DND-41 (cell line): Measurements from ENCODE around the gene SDR39U1.

Source experiments
- ATAC-seq: fragments of 200-7000 bp; cut with Tn5 transposase; 3 replicates; pipeline ENCODE4 v1.9.1; 2021; ENCODE audit warnings: low read depth; ENCODE audit not compliant: insufficient read depth
- DNase-seq: peaks from one replicate; pipeline ENCODE4 v3.0.0-alpha.2; 2020
- H2AFZ ChIP-seq: 2 replicates; pipeline ENCODE4 v1.6.0; 2012; ENCODE audit warnings: low read depth, low read length
- H3K27ac ChIP-seq: 2 replicates; pipeline ENCODE4 v1.5.1; 2012; ENCODE audit warnings: low read length, inconsistent platforms
- H3K27me3 ChIP-seq: fragments of 200-600 bp; sonication (generic); 2 replicates; pipeline ENCODE4 v1.6.0; 2012; ENCODE audit warnings: low read length, mild to moderate bottlenecking, inconsistent platforms; ENCODE audit not compliant: insufficient read depth, poor library complexity
- H3K36me3 ChIP-seq: 2 replicates; pipeline ENCODE4 v1.5.1; 2012; ENCODE audit warnings: low read length, inconsistent platforms; ENCODE audit not compliant: insufficient read depth
- H3K4me1 ChIP-seq: 2 replicates; pipeline ENCODE4 v1.5.1; 2012; ENCODE audit warnings: mild to moderate bottlenecking, low read length; ENCODE audit not compliant: insufficient read depth
- H3K4me2 ChIP-seq: 2 replicates; pipeline ENCODE4 v1.6.0; 2012; ENCODE audit warnings: mild to moderate bottlenecking, moderate library complexity, low read length, inconsistent platforms; ENCODE audit not compliant: insufficient read depth
- H3K4me3 ChIP-seq, 2 experiments: fragments of 200-600 bp in 1 of 2; shearing (Covaris generic) in 1 of 2; 2 replicates each; pipeline ENCODE4 v1.5.1; 2012 to 2016; ENCODE audit warnings: inconsistent platforms in 2 of 2, low read length in 2 of 2, mild to moderate bottlenecking in 2 of 2, low read depth in 1 of 2, moderate library complexity in 1 of 2
- H3K79me2 ChIP-seq: 2 replicates; pipeline ENCODE4 v1.6.0; 2012; ENCODE audit warnings: low read length, inconsistent platforms; ENCODE audit not compliant: insufficient read depth
- H3K9ac ChIP-seq: 2 replicates; pipeline ENCODE4 v1.6.0; 2012; ENCODE audit warnings: low read depth, mild to moderate bottlenecking, inconsistent platforms, low read length, moderate library complexity
- H3K9me3 ChIP-seq: 2 replicates; pipeline ENCODE4 v1.5.1; 2012; ENCODE audit warnings: low read length, moderate library complexity, mild to moderate bottlenecking, inconsistent platforms; ENCODE audit not compliant: insufficient read depth, severe bottlenecking
- H4K20me1 ChIP-seq: 2 replicates; pipeline ENCODE4 v1.6.0; 2012; ENCODE audit warnings: low read length; ENCODE audit not compliant: insufficient read depth
- EZH2 ChIP-seq: IDR thresholded peaks from 3 replicates; pipeline ENCODE4 v1.6.1; 2012; ENCODE audit warnings: borderline replicate concordance, low read depth, mild to moderate bottlenecking, moderate library complexity, low read length, inconsistent platforms; ENCODE audit not compliant: severe bottlenecking
- TF ChIP-seq, protein P1 (sequence below): IDR thresholded peaks from 2 replicates; pipeline ENCODE4 v1.5.1; 2012; ENCODE audit warnings: borderline replicate concordance, low read length, moderate library complexity, mild to moderate bottlenecking; ENCODE audit not compliant: poor library complexity, severe bottlenecking; ENCODE audit errors: extremely low read depth

Gene SDR39U1

DNA sequence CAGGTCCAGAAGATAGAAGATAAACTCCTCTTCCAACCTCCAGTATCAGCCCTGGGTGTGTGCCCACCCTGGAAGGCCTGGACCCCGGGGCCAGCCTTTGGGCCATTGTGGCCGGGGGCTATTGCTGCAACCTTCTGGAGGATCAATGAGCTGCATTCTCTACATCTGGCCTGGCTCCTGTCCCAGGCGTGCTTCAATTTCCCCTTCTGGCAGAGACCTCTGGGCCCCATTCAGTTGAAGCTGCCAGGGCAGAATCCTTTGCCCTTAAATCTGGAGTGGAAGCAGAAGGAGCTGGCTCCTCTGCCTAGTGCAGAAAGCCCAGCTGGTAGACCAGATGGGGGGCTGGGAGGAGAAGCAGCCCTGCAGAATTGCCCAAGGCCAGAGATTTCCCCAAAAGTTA, 33.8 kb downstream of the SDR39U1 start:
- no peak for ATAC-seq
- no peaks in the 10 kb centered on the region for H3K36me3 ChIP-seq
- H3K9me3 ChIP-seq: no peaks in the 10 kb centered on the region
- H3K27me3 ChIP-seq: peaks cover 22% of the 10 kb centered on the region
- no peak for DNase-seq
- no peaks in the 10 kb centered on the region for H3K4me1 ChIP-seq
- no peak overlapping the region for H3K4me3 ChIP-seq
- no peak overlapping the region for H3K4me2 ChIP-seq
- no peaks in the 10 kb centered on the region for H3K79me2 ChIP-seq
- no peaks in the 10 kb centered on the region for H4K20me1 ChIP-seq
- H3K27ac ChIP-seq: no peak overlapping the region
- no peak for TF ChIP-seq EZH2
- TF ChIP-seq, protein P1, sequence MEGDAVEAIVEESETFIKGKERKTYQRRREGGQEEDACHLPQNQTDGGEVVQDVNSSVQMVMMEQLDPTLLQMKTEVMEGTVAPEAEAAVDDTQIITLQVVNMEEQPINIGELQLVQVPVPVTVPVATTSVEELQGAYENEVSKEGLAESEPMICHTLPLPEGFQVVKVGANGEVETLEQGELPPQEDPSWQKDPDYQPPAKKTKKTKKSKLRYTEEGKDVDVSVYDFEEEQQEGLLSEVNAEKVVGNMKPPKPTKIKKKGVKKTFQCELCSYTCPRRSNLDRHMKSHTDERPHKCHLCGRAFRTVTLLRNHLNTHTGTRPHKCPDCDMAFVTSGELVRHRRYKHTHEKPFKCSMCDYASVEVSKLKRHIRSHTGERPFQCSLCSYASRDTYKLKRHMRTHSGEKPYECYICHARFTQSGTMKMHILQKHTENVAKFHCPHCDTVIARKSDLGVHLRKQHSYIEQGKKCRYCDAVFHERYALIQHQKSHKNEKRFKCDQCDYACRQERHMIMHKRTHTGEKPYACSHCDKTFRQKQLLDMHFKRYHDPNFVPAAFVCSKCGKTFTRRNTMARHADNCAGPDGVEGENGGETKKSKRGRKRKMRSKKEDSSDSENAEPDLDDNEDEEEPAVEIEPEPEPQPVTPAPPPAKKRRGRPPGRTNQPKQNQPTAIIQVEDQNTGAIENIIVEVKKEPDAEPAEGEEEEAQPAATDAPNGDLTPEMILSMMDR: no peak
- no peak overlapping the region for H2AFZ ChIP-seq
- no peak overlapping the region for H3K9ac ChIP-seq

DNA sequence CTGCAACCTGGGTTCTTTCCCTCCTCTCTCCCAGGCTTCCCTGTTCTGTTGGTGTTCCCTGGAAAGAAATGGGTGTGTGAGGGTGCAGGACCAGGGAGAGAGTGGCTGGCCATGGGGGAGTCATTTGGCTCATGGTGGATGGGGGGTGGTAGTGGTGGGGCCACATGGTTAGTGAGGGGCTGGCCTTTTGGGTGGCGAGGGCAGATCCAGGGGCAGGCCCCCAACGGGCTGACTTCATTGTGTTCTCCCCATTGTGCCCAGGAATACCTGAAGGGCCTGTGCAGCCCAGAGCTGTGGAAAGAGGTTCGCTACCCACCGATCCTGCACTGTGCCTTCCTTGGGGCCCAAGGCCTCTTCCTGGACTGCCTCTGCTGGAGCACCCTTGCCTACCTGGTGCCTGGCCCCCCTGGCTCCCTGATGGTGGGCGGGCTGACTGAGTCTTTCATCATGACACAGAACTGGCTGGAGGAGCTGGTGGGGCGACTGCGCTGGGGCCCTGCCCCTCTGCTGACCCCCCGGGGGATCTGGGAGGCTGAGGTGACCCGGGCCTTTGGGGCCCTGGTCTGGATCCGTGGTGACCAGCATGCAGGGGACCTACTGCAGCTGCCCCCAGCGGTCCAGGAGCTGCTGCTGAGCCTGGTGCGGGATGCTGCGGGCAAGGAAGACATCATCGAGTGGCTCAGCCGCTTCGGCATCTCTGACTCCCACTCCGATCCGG, 34.8 kb downstream of the SDR39U1 start:
- no peak for DNase-seq
- no peak overlapping the region for H2AFZ ChIP-seq
- no peaks in the 10 kb centered on the region for H3K79me2 ChIP-seq
- no peak for ATAC-seq
- no peaks in the 10 kb centered on the region for H3K9me3 ChIP-seq
- no peaks in the 10 kb centered on the region for H4K20me1 ChIP-seq
- H3K4me2 ChIP-seq: no peak overlapping the region
- H3K4me1 ChIP-seq: no peaks in the 10 kb centered on the region
- TF ChIP-seq, protein P1: no peak
- TF ChIP-seq EZH2: no peak
- H3K27ac ChIP-seq: no peak overlapping the region
- no peak overlapping the region for H3K4me3 ChIP-seq
- peaks cover 31% of the 10 kb centered on the region for H3K27me3 ChIP-seq
- no peak overlapping the region for H3K9ac ChIP-seq
- no peaks in the 10 kb centered on the region for H3K36me3 ChIP-seq

GRCh38 chr14:24406416-24406815, 36.2 kb downstream of the SDR39U1 start:
- no peak overlapping the region for H3K9ac ChIP-seq
- no peak overlapping the region for H3K4me3 ChIP-seq
- TF ChIP-seq, protein P1: no peak
- no peak for TF ChIP-seq EZH2
- no peaks in the 10 kb centered on the region for H3K9me3 ChIP-seq
- no peaks in the 10 kb centered on the region for H4K20me1 ChIP-seq
- DNase-seq (no peak), ATAC-seq (no peak)
- no peak overlapping the region for H2AFZ ChIP-seq
- H3K27ac ChIP-seq: no peak overlapping the region
- H3K27me3 ChIP-seq: peaks cover 42% of the 10 kb centered on the region
- H3K4me2 ChIP-seq: no peak overlapping the region
- H3K79me2 ChIP-seq: no peaks in the 10 kb centered on the region
- no peaks in the 10 kb centered on the region for H3K36me3 ChIP-seq
- no peaks in the 10 kb centered on the region for H3K4me1 ChIP-seq

DNA sequence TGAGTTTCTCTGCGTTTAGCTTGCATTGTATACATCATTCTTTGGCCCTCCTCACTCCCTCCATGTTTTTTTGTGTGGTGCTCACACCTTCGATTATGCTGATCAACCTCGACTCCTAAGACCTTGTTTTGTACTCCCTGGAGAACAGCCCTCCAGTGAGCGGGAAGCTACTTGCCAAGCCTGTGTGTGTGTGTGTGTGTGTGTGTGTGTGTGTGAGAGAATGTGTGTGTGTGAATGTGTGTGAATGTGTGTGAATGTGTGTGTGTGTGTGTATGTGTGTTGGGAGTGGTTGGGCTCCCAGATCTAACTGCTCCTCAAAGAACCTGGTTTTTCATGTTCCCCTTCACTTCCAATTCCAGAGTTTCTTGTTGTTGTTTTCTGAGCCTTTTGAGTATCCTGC, 37.8 kb downstream of the SDR39U1 start:
- H3K4me1 ChIP-seq: no peaks in the 10 kb centered on the region
- TF ChIP-seq EZH2: no peak
- TF ChIP-seq, protein P1: no peak
- no peak overlapping the region for H3K9ac ChIP-seq
- H3K4me3 ChIP-seq: no peak overlapping the region
- H3K36me3 ChIP-seq: no peaks in the 10 kb centered on the region
- H3K79me2 ChIP-seq: no peaks in the 10 kb centered on the region
- H2AFZ ChIP-seq: no peak overlapping the region
- DNase-seq: no peak
- no peaks in the 10 kb centered on the region for H4K20me1 ChIP-seq
- H3K9me3 ChIP-seq: no peaks in the 10 kb centered on the region
- H3K4me2 ChIP-seq: no peak overlapping the region
- no peak for ATAC-seq
- H3K27ac ChIP-seq: no peak overlapping the region
- H3K27me3 ChIP-seq: peaks cover 43% of the 10 kb centered on the region
